PC-9 (cell line): ENCODE data around the gene DNAJC2.

ENCODE experiments used
- CTCF ChIP-seq: fragments of 200-600 bp; sonication (generic); conservative IDR thresholded peaks from 2 replicates; pipeline ENCODE4 v1.6.1; 2017; ENCODE audit warnings: mixed run types, antibody characterized with exemption, mild to moderate bottlenecking, moderate library complexity
- EZH2 ChIP-seq: fragments of 200-600 bp; sonication (generic); IDR thresholded peaks from 2 replicates; pipeline ENCODE4 v1.8.0; 2017; ENCODE audit warnings: antibody characterized with exemption, low read depth

GRCh38 chr7:103317009-103317408 lies 27.6 kb downstream of the DNAJC2 start:
- TF ChIP-seq CTCF: no peak
- TF ChIP-seq EZH2: no peak
